ENCODE measurements around the gene ANKMY2.
"Not testable (repeated sequence)": the region's sequence is repeated elsewhere in the genome, so short reads cannot be mapped to it uniquely, and the experiment has no call there.

The ANKMY2 gene

DNA sequence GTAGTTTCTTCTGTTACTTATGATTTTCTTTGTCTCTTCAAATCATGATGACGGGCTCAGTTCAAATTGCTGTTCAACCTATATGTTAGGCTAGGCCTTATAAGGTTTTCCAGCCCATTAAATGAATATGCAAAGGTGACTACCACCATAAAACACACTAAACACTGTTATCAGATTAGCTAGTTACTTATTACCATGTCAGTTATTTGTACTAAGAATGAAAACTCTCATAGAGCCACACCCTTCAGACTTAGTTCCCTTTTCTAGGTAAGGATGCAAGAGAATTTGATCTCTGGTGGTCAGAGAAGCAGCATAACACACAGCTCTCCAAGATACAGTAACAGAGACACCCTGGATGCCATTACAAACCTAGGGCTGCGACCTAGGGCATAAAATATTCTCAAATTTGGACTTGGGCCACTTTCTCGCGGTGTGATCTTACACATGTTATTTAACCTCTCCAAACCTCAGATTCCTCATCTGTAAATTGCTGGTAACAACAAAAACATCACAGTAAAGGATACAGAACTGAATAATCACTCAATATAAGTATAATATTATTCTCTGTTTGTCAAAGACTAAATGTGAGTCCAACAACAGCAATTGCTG lies 35.6 kb downstream of the ANKMY2 start:
- no peak for TF ChIP-seq CTCF (IDR thresholded peaks at IDR 0.05; ENCODE audit: low read depth, low read length, missing control alignments)
- no peak overlapping the region for H3K4me3 ChIP-seq (ENCODE audit: low read depth, low read length)

DNA sequence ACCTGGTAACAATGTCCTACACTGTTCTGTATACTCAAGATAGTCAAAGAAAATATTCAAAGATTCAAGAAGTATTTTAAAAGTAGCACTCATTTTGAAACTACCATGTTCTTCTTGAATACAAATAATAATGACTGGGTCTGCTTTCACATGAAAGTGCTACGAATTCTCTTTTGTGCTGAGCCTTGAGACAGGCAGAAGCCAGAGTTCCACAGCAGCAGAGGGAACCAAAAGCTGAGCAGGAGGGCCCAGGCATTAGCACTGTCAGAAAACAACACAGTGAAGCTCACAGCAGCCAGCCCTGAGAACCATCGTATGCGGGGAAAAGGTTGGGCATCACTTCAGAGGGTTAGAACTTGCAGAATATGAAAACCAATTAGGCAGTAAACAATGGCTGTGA lies 38.9 kb downstream of the ANKMY2 start:
- H3K4me3 ChIP-seq (ENCODE audit: low read depth, low read length) = no peak overlapping the region
- no peak for DNase-seq (ENCODE audit: low read depth)
- no peak for TF ChIP-seq CTCF (IDR thresholded peaks at IDR 0.05; ENCODE audit: low read depth, low read length, missing control alignments)

More for the DNA sequence above, 35.6 kb downstream of the ANKMY2 start:
- DNase-seq (ENCODE audit: low read depth) = no peak

- no peak for TF ChIP-seq CTCF (IDR thresholded peaks at IDR 0.05; ENCODE audit: low read depth, low read length, missing control alignments)
- H3K4me3 ChIP-seq (ENCODE audit: low read depth, low read length) = no peak overlapping the region
- no peak for DNase-seq (ENCODE audit: low read depth)
Measured at GRCh38 chr7:16604054-16604453, 41.5 kb downstream of the ANKMY2 start.

DNA sequence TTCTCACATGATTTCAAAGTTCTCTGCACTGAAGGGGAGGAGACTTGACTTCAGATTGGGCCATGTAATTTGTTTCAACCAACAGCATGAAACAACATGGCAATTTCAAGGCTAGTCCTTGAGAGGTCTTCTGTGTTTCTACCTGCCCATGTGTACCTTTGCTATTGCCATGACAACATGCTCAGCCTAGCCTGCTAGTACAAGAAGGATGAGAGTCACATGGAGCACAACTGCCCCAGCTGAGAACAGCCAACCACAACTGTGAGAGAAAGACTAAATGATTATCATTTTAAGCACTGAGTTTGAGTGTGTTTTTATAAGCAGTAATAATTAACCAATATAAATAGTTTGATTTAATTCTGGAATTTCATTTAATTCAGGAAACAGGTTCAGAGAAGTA lies 41.9 kb downstream of the ANKMY2 start:
- DNase-seq (ENCODE audit: low read depth) = no peak
- no peak for TF ChIP-seq CTCF (IDR thresholded peaks at IDR 0.05; ENCODE audit: low read depth, low read length, missing control alignments)
- H3K4me3 ChIP-seq (ENCODE audit: low read depth, low read length) = no peak overlapping the region

DNA sequence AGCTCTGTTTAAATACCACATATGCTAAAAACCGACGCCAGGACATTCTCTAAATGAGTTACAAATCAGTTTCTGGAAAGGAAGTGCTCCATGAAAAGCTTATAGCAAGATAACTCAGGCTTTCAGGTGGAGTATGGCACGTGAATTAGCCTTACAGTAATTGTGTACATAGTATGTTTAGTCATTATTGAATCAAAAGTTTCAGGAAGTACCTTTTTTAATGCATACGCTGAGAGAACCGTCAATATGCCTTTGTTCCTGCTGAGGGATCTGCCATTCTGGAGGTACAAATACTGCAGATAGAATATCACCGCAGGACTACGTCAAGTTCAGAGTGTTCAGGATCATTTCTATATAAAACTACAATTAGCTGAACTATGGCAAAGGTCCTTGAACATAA lies 45.7 kb downstream of the ANKMY2 start:
- no peak for DNase-seq (ENCODE audit: low read depth)
- no peak for TF ChIP-seq CTCF (IDR thresholded peaks at IDR 0.05; ENCODE audit: low read depth, low read length, missing control alignments)
- no peak overlapping the region for H3K4me3 ChIP-seq (ENCODE audit: low read depth, low read length)

- DNase-seq (ENCODE audit: low read depth) = no peak
- H3K4me3 ChIP-seq (ENCODE audit: low read depth, low read length) = no peak overlapping the region
- no peak for TF ChIP-seq CTCF (IDR thresholded peaks at IDR 0.05; ENCODE audit: low read depth, low read length, missing control alignments)
Measured at GRCh38 chr7:16598015-16598414, 47.5 kb downstream of the ANKMY2 start.

- DNase-seq (ENCODE audit: low read depth); H3K4me3 ChIP-seq (ENCODE audit: low read depth, low read length): not testable (repeated sequence)
Measured at GRCh38 chr7:16595596-16595995, 50.0 kb downstream of the ANKMY2 start.

Data from GM12864 (cell line).